Adipose tissue (tissue), 3 donors: ENCODE data around the gene MKNK1. TPM values are rescaled to one million over a fixed set of nuclear protein-coding genes. Genes with fewer than 3 reads are reported as not detected.
"Not testable (repeated sequence)": the region's sequence is repeated elsewhere in the genome, so short reads cannot be mapped to it uniquely, and the experiment has no call there.

Experiments used
- H3K27ac ChIP-seq: one replicate; pipeline ENCODE4 v1.5.1; 2013; ENCODE audit warnings: low read depth, low read length
- WGBS, 3 donors: extraction: QIAGEN DNeasy Blood & Tissue Kit; methylation state at CpG; one replicate each; pipeline ENCODE4 v1.1.7; 2013; 5-methylcytosine and 5-hydroxymethylcytosine counted together
- polyA plus RNA-seq, 3 donors: library from polyadenylated mRNA; stranded (reverse); fragments of 200-250 nt; gene quantifications; one replicate each; pipeline ENCODE4 v1.2.3, GENCODE V29; 2013
- donor health status: healthy with polysubstance abuse.
- donor health status: Bipolar disorder and iron deficiency.
- donor health status: healthy.

MKNK1 gene
- polyA plus RNA-seq: 10 to 100 TPM; 31.0 to 63.1 (median 39.3) TPM

GRCh38 chr1:46603858-46604549 is at the start of gene MKNK1:
Gene MKNK1, minus strand, starts transcription at chr1:46604268. Its CDS starts 20,941 bp downstream, at chr1:46583327.
- no peak within 1 kb of the TSS for H3K27ac ChIP-seq
- WGBS, 3 donors: 0 to 1% (median 0%) methylated on average over 53 of the region's 53 CpGs

- WGBS, 3 donors: 78 to 87% (median 86%) methylated on average over 2 of the region's 2 CpGs
- H3K27ac ChIP-seq: no peak overlapping the region
Observed at GRCh38 chr1:46653405-46653958, 49.4 kb upstream of the MKNK1 start.

- no peak overlapping the region for H3K27ac ChIP-seq
- 60 to 77% (median 75%) methylated on average over 6 of the region's 6 CpGs for WGBS, 3 donors
Observed at GRCh38 chr1:46652321-46653100, 48.4 kb upstream of the MKNK1 start.

- whole genome bisulfite sequencing, 3 donors: 87 to 94% (median 93%) methylated on average over 3 of the region's 3 CpGs
- not testable (repeated sequence) for H3K27ac ChIP-seq
Observed at GRCh38 chr1:46651152-46651551, 47.1 kb upstream of the MKNK1 start.

- H3K27ac ChIP-seq: no peak overlapping the region
- WGBS, 3 donors: 69 to 99% (median 98%) methylated on average over 3 of the region's 3 CpGs
Observed at GRCh38 chr1:46650491-46650890, 46.4 kb upstream of the MKNK1 start.

GRCh38 chr1:46649764-46650163 is 45.7 kb upstream of the MKNK1 start:
- WGBS, 3 donors: 95 to 100% (median 97%) methylated on average over 2 of the region's 2 CpGs
- no peak overlapping the region for H3K27ac ChIP-seq

- no peak overlapping the region for H3K27ac ChIP-seq
- 97 to 99% (median 98%) methylated on average over 3 of the region's 3 CpGs for WGBS, 3 donors
Observed at GRCh38 chr1:46647611-46648010, 43.5 kb upstream of the MKNK1 start.

GRCh38 chr1:46646844-46647243 is 42.8 kb upstream of the MKNK1 start:
- H3K27ac ChIP-seq: no peak overlapping the region
- WGBS, 3 donors: 94 to 97% (median 96%) methylated on average over 2 of the region's 2 CpGs

GRCh38 chr1:46646331-46646730 is 42.3 kb upstream of the MKNK1 start:
- H3K27ac ChIP-seq: no peak overlapping the region
- 87 to 96% (median 93%) methylated on average over 1 of the region's 1 CpG for WGBS, 3 donors

GRCh38 chr1:46645815-46646214 is 41.7 kb upstream of the MKNK1 start:
- WGBS, 3 donors: 94 to 98% (median 96%) methylated on average over 4 of the region's 4 CpGs
- H3K27ac ChIP-seq: no peak overlapping the region

GRCh38 chr1:46643368-46643775 is 39.3 kb upstream of the MKNK1 start:
- H3K27ac ChIP-seq: peak overlapping the region; percentile 55

- H3K27ac ChIP-seq: no peak overlapping the region
Observed at GRCh38 chr1:46642115-46642680, 38.1 kb upstream of the MKNK1 start.

- WGBS, 3 donors: 77 to 98% (median 95%) methylated on average over 1 of the region's 1 CpG
- no peak overlapping the region for H3K27ac ChIP-seq
Observed at GRCh38 chr1:46639547-46639946, 35.5 kb upstream of the MKNK1 start.

- H3K27ac ChIP-seq: no peak overlapping the region
Observed at GRCh38 chr1:46638921-46639320, 34.9 kb upstream of the MKNK1 start.

GRCh38 chr1:46637444-46638083 is 33.5 kb upstream of the MKNK1 start:
- no peak overlapping the region for H3K27ac ChIP-seq
- 34 to 69% (median 34%) methylated on average over 2 of the region's 2 CpGs for WGBS, 3 donors

GRCh38 chr1:46635205-46635604 is 31.1 kb upstream of the MKNK1 start:
- WGBS, 3 donors: 93 to 98% (median 96%) methylated on average over 2 of the region's 2 CpGs
- H3K27ac ChIP-seq: no peak overlapping the region

GRCh38 chr1:46630719-46631118 is 26.7 kb upstream of the MKNK1 start:
- WGBS, 3 donors: 87 to 93% (median 91%) methylated on average over 2 of the region's 2 CpGs
- H3K27ac ChIP-seq: no peak overlapping the region

GRCh38 chr1:46623743-46624644 is 19.9 kb upstream of the MKNK1 start:
- 74 to 77% (median 74%) methylated on average over 4 of the region's 4 CpGs for WGBS, 3 donors
- H3K27ac ChIP-seq: no peak overlapping the region
